ENCODE results near the gene PHRF1.
A peak's percentile ranks its signal among the peaks of the same experiment; 100 is the strongest.

Gene PHRF1

DNA sequence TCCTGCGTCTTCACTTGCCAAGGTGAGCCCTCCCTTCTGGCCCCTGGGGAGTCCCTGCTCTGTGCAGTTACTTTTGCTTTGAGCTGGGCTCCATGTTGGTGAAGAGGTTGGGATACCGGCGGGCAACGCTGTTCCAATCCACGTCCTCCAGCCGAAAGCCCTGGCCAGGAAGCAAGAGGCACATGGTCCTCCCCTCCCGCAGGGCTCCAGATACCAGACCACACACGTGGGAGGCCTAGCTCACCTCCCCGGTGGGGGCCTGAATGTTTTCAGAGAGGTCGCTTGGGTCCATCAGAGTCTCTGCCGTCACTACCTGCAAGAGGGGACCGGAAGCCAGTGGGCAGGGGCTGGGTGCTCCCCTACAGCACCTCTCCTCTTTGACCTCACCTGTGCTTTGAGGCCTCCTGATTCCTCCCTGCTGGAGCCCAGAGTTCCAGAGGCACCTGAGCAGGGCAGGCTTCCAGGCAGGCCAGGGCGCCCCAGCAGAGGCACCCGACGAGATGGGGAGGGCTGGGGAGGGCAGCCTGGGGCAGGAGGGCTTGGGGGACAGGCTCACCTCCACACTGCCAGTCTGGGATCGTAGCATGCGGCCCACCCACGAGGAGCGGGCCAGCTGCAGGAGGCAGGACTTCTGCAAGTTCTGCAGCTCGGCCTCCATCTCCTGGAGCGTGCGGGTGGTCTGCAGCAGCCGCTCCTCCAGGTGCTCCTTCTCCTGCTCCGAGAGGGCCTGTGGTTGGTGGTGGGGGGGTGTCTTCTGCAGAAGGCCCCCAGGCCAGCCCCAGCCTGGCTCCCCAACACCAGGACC, 18.7 kb upstream of the PHRF1 start:
- DNase-seq: no peak

DNA sequence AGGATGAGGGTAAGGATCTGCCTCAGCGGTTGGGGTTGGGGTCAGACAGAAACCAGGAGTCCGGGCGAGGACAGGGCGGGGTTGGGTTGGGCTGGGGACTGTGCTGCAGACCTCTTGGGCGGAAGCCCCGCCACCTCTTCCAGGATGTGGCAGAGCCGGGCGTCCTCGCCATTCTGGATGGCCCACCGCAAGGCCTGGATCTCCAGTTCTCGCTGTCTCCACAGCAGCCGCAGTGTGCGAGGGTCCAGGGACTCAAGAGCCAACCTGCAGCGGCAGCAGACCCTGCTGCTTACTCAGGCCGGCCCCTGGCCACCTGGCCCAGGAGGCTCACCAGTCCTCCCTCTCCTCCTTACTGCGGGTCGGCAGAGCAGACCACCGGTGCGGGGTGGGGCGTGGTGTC, 17.8 kb upstream of the PHRF1 start:
- DNase-seq: no peak

DNA sequence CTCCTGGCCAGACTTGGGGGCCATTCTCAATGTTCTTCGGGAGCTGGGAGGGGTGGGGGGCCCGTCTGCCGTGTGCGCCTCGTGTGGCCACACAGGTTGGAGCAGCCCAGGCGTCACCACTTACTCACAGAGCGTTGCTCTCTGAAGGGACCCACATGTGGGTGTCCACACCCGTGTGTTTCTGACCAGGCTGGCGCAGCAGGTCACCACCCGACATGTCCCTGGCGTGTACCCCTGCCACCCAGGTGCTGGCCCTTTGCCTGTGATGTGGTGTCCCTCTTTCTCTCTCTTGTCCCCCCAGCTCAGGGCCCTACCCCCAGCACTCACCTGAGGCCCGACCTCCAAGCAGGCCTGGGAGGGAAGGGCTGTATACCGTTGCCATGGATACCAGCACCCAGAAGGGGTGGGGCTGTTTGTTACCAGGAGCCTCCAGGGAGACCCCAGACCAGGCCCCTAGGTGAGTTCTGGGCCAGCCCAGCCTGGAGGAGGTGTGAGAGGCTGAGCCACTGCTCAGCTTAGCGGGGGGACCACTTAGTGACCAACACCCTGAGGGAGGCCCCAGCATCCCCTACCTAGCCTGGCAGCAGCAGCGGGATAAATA, 17.1 kb upstream of the PHRF1 start:
- no peak for DNase-seq

DNA sequence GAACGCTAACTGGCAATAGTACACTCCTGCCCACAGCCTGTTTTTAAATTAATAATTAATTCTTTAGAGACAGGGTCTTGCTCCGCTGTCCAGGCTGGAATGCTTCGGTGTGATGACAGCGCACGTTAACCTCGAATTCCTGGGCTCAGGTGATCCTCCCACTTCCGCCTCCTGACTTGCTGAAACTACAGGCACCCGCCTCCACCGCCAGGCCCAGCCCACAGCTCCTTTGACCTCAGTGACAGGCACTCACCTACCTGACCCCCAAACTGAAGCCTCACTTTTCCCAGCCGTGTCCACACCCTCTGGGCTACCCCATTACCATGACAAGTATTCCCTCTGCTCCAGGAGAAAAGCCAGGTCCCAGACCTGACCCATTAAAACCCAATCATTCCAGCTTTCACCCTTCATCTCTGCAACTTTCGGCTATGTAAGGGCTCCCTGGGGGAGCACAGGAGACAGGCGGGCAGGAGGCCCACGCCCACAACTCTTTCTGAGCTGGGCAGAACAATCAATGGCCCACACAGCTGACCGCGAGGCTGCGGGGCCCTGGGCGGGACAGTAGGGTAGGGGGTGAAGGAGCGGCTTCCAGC, 16.5 kb upstream of the PHRF1 start:
- no peak for DNase-seq

DNA sequence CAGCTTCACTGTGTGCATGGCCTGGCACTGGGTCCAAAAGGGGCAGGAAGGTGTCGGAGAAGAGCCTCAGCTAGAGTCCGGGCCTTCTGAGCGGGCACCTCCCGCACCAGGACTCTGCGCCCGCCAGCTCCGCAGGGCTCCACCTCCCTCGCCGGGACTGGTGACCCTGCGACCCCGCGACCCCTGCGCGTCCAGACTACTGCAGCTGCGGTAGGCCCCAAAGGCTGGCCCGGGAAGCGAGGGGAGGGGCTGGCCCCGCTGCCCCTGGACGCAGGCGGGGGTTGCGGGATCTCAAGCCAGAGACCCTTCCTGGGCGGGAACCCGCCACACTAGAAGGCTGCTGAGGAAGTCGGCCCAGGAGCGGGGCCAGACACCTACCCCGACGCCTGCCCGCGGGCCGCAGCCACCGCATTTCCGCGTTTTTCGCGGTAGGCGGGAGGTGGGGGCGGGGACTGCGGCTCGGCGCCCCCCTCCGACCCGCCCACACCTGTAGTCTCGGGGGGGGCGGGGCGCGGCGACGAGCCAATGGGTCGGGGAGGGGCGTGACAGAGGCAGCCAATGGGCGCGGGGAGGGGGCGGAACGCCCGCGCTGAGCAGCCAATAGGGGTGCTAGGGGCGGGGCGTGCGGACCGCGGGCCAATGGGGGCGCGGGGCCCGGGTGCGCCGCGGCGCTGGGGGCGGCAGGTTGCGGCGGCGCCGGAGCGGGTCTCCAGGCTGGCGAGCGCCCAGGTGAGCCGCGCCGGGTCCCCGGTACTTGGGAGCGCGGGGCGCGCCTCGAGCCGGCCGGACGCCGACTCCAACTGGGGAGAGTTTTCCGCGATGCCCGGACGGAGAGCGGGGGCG, 15.7 kb upstream of the PHRF1 start, which contains the start of the genes LMNTD2 and RASSF7:
Gene LMNTD2 (minus strand): TSS at position 434 of the 843 bp plus-strand sequence. CDS start 22 bp downstream, at position 412.
Gene RASSF7 (plus strand): TSS at position 666 of the 843 bp plus-strand sequence. CDS start 799 bp downstream, outside the sequence.
- peak; percentile 91 for DNase-seq

DNA sequence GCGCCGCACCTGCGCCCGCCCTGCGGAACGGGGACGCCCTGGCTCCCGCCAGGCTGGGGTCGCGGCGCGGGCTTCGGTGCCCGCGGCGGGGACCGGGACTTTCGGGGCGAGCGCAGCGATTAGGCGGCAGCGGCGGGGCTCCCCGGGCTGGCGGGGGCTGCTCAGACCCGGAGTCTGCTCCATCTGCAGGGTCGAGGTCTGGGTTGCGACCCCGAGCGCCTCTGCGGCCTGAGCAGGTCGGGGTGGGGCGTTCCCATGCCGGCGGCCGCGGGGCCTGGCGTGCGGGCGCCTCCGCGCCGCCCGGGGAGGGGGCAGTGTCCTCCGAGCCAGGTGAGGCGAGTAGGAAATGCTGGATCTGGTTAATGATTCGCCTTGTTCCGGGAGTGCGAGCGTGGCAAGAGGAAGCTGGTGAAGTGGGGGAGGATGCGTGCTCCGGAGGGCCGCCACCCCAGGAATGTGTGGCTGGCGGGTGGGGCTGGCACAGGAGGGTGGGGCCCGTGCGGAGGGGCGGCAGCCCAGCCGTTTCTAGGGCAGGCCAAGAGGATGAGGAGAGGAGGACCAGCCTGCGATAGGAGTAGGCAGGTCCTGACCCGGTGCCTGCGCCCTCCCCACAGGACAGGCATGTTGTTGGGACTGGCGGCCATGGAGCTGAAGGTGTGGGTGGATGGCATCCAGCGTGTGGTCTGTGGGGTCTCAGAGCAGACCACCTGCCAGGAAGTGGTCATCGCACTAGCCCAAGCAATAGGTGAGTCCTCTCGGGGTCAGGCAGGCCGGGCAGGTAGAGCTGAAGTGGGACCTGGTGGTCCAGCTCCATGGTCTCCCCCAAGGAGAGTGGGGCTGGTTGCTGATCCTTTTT, 14.9 kb upstream of the PHRF1 start:
- no peak for DNase-seq

- no peak for DNase-seq
These were observed 14.1 kb upstream of the PHRF1 start for GRCh38 chr11:562046-562645.

- DNase-seq: no peak
These were observed 13.0 kb upstream of the PHRF1 start for GRCh38 chr11:563066-563811.

GRCh38 chr11:563812-564578, 12.3 kb upstream of the PHRF1 start:
- no peak for DNase-seq

GRCh38 chr11:565921-566509, 10.3 kb upstream of the PHRF1 start:
- DNase-seq: no peak

DNA sequence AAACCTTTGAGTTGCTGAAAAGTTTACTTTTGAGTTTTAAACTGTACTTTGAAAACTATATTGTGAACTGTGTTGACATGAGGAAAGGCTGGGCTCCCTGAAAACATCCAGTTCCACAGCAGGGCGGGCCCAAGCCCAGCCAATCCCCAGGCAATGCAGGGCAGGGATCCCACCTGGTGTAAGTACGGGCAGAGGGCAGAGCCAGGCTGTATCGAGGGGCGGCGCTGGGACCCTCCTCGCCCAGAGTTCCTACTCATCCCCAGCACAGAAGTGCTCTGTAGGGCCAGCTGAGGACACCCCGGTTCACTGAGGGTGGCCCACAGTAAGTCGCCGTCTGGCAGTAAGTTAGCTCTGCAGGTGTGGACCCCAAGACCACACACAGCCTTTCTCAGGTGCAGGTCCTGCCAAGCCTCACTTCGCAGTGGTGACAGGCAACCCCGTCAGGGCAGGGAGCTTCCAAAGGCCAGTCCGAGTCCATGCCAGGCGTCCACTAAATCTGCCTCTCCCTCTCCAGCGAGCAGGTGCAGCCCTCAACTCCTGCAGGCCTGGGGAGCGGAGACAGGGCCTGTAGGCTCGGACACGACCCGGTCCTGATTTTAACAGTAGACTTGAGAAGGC, 9.2 kb upstream of the PHRF1 start:
- no peak for DNase-seq

DNA sequence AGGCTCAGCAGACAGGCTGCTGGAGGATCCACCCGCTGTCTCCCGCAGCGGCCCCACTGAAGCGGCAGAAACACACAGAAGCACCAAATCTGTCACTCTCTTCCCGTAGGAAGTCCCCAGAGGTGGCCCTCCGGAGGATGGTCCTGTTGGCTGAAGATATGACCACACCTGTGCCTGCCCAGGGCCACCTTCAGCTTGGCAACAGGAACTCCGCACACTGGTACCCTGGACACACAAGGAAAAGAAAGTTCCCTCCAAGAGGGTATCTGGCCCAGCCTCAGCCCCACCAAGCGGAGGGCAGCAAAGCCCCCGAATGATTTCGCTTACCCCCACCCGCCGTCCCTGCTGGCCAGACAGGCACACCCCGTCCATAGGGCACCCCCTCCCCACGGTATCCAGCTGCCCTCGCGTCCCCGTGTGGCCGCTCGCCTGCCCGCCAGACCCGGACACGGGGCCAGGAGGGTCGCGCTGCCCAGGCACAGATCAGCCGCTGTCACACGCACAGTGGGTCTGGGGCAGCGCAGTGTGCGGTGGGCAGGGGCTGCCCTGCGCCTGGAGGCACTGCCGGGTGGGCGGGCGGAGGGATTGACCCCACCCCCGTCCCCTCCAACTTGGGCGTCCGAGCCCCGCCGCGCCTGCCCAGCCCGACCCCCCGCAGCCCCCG, 8.5 kb upstream of the PHRF1 start:
- no peak for DNase-seq

DNA sequence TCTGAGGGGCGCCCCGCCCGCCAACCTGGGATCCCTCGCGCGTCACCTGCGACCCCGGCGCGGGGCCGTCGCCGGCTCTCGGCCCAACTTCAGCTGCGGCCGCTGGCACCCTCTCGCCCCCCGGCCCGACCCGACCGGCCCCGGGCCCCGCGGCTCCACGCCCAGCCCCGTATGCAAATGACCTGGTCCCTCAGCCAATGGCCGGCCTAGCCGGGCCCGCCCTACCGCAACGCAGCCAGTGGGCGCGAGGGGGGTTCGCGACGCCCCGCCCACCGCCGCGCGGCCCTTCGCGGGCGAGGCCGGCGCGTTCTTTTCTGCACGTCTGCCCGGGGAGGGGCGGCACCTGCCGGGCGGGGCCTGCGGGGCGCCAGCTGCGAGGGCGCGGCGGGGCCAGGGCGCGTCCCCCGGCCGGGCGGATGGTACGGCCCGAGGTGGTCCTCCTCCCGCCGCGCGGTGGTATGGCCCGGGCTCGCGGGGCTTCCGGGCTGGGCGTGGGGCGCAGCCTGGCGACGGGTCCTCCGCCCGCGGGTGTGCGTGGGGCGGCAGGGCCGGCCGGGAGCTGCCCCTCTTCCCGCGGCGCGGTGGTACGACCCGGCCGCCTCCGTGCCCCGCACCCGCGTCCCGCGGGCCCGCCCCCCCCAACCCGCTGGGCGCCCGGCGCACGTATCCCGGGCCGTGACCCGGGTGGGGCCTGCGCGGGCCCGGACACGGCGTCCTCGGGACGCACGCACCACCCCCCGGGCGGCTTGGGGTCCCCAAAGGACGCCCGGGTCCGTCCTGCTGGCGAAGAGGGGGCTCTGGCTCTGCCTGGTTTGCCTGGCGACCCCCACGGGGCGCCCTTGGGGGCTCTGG, 7.7 kb upstream of the PHRF1 start:
- peak; percentile 96 for DNase-seq

- DNase-seq: no peak
These were observed 6.9 kb upstream of the PHRF1 start for GRCh38 chr11:569158-569885.

GRCh38 chr11:571802-572185, 4.5 kb upstream of the PHRF1 start:
- DNase-seq: no peak

GRCh38 chr11:573146-573759, 3.0 kb upstream of the PHRF1 start:
- DNase-seq: no peak
